ENCODE data around the gene LPCAT4.
"Not testable (repeated sequence)": the region's sequence is repeated elsewhere in the genome, so short reads cannot be mapped to it uniquely, and the experiment has no call there.

Gene LPCAT4

GRCh38 chr15:34367101-34368081 is at the start of gene LPCAT4:
Gene LPCAT4, minus strand, starts transcription at chr15:34367196. Its CDS starts 96 bp downstream, at chr15:34367100.
- DNase-seq, result peak; percentile 84

GRCh38 chr15:34409511-34409910 is 42.5 kb upstream of the LPCAT4 start:
- DNase-seq, result not testable (repeated sequence)

GRCh38 chr15:34408973-34409372 is 42.0 kb upstream of the LPCAT4 start:
- DNase-seq, result not testable (repeated sequence)

GRCh38 chr15:34403899-34404298 is 36.9 kb upstream of the LPCAT4 start:
- not testable (repeated sequence) for DNase-seq

GRCh38 chr15:34403160-34403598 is 36.2 kb upstream of the LPCAT4 start:
- not testable (repeated sequence) for DNase-seq

- not testable (repeated sequence) for DNase-seq
These were observed 30.8 kb upstream of the LPCAT4 start for GRCh38 chr15:34397637-34398259.

GRCh38 chr15:34392981-34393380 is 26.0 kb upstream of the LPCAT4 start:
- DNase-seq, result not testable (repeated sequence)

- not testable (repeated sequence) for DNase-seq
These were observed 22.6 kb upstream of the LPCAT4 start for GRCh38 chr15:34389594-34390086.

GRCh38 chr15:34381829-34382521 is 15.0 kb upstream of the LPCAT4 start:
- DNase-seq, result not testable (repeated sequence)

GRCh38 chr15:34380491-34380890 is 13.5 kb upstream of the LPCAT4 start:
- not testable (repeated sequence) for DNase-seq

- DNase-seq, result no peak
These were observed 9.9 kb upstream of the LPCAT4 start for GRCh38 chr15:34376856-34377255.

GRCh38 chr15:34375541-34375940 is 8.5 kb upstream of the LPCAT4 start:
- DNase-seq, result not testable (repeated sequence)

- DNase-seq, result no peak
These were observed 7.8 kb upstream of the LPCAT4 start for GRCh38 chr15:34374816-34375215.

GRCh38 chr15:34373951-34374350 is 7.0 kb upstream of the LPCAT4 start:
- DNase-seq, result no peak

- DNase-seq, result no peak
These were observed 3.6 kb upstream of the LPCAT4 start for GRCh38 chr15:34370643-34371042.

- no peak for DNase-seq
These were observed 3.1 kb upstream of the LPCAT4 start for GRCh38 chr15:34370129-34370528.

- DNase-seq, result peak; percentile 71
These were observed 528 bp downstream of the LPCAT4 start for GRCh38 chr15:34366271-34367065.

- DNase-seq, result no peak
These were observed 1.2 kb downstream of the LPCAT4 start for GRCh38 chr15:34365836-34366235.

GRCh38 chr15:34365091-34365825 is 1.7 kb downstream of the LPCAT4 start:
- DNase-seq, result no peak

GRCh38 chr15:34364041-34364440 is 3.0 kb downstream of the LPCAT4 start:
- DNase-seq, result no peak

GRCh38 chr15:34362047-34362773 is 4.8 kb downstream of the LPCAT4 start:
- DNase-seq, result no peak

Data from fibroblast of skin of right biceps (primary cell).